ENCODE results near the gene HBE1.

The HBE1 gene

DNA sequence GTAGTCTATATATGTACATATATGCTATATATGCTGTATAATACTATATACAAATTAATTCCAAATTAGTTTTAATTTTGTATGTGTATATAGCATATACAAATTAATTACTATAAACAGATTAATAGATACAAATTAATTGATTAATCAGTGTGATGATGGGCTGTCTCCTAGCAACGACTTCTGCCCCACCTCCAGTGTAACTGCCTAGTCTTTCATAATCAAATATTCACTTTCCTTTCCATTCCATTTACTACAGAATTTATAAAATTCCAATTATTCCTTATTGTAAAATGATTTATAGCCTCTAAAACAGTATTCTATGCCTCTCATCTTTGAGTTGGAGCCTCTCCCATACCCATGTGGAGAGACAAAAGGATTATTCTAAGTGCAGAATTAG lies 36.4 kb downstream of the HBE1 start:
- Histone ChIP-seq H3K4me3 (ENCODE audit: low read length) (no peak overlapping the region), H3K9me3 (ENCODE audit: control insufficient read depth, insufficient read depth, low read length) (no peaks in the 10 kb centered on the region), H3K36me3 (ENCODE audit: control insufficient read depth, insufficient read depth, low read length) (no peaks in the 10 kb centered on the region), H3K4me1 (ENCODE audit: control insufficient read depth, insufficient read depth, low read length) (no peaks in the 10 kb centered on the region), H3K27me3 (ENCODE audit: control insufficient read depth, insufficient read depth, low read length) (no peaks in the 10 kb centered on the region), H3K27ac (ENCODE audit: low read length) (no peak overlapping the region)
- DNase-seq (ENCODE audit: low read depth, low spot score) = no peak
- no CpG with 5 or more reads among the region's 1 CpG for WGBS (ENCODE audit: insufficient coverage, insufficient read length)

DNA sequence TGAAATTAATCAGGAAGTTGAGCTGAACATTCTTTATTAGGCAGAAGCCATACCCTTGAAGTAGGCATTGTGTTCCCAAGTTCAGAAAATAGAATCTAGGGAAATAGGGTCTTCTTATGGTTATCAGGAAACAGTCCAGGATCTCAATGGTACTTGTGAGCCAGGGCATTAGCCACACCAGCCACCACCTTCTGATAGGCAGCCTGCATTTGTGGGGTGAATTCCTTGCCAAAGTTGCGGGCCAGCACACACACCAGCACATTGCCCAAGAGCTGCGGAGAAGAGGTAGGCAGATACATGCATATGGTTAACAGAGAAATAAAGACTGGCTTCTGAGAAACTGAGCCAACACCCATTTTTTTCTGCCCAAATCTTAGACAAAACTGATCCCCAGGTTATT lies 36.9 kb downstream of the HBE1 start:
- Histone ChIP-seq H3K4me1 (ENCODE audit: control insufficient read depth, insufficient read depth, low read length) (no peaks in the 10 kb centered on the region), H3K27ac (ENCODE audit: low read length) (no peak overlapping the region), H3K27me3 (ENCODE audit: control insufficient read depth, insufficient read depth, low read length) (no peaks in the 10 kb centered on the region), H3K9me3 (ENCODE audit: control insufficient read depth, insufficient read depth, low read length) (no peaks in the 10 kb centered on the region), H3K36me3 (ENCODE audit: control insufficient read depth, insufficient read depth, low read length) (no peaks in the 10 kb centered on the region), H3K4me3 (ENCODE audit: low read length) (no peak overlapping the region)
- no peak for DNase-seq (ENCODE audit: low read depth, low spot score)
- no CpG with 5 or more reads among the region's 2 CpGs for WGBS (ENCODE audit: insufficient coverage, insufficient read length)

DNA sequence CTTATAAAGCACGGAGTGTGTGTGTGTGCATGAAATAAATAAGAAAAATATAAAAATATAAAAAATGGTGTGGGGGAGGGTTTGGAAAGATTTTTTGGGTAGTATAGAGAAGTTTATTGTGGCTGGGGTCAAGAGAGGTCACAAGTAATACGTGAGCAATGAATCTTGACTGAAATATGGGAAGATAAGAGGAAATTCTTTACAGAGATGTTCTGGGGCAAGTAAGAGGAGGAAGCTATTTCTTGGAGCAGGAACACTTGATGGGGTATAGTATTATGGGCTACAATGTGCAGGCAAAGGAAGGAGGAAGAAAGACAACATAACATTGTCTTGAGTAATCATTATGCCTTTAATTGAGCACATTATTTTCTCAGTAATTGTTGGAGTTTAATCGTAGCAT lies 37.6 kb downstream of the HBE1 start:
- Histone ChIP-seq H3K4me3 (ENCODE audit: low read length) (no peak overlapping the region), H3K9me3 (ENCODE audit: control insufficient read depth, insufficient read depth, low read length) (no peaks in the 10 kb centered on the region), H3K36me3 (ENCODE audit: control insufficient read depth, insufficient read depth, low read length) (no peaks in the 10 kb centered on the region), H3K27me3 (ENCODE audit: control insufficient read depth, insufficient read depth, low read length) (no peaks in the 10 kb centered on the region), H3K27ac (ENCODE audit: low read length) (no peak overlapping the region), H3K4me1 (ENCODE audit: control insufficient read depth, insufficient read depth, low read length) (no peaks in the 10 kb centered on the region)
- 100% methylated on average over 2 of the region's 3 CpGs for WGBS (ENCODE audit: insufficient coverage, insufficient read length)
- no peak for DNase-seq (ENCODE audit: low read depth, low spot score)

DNA sequence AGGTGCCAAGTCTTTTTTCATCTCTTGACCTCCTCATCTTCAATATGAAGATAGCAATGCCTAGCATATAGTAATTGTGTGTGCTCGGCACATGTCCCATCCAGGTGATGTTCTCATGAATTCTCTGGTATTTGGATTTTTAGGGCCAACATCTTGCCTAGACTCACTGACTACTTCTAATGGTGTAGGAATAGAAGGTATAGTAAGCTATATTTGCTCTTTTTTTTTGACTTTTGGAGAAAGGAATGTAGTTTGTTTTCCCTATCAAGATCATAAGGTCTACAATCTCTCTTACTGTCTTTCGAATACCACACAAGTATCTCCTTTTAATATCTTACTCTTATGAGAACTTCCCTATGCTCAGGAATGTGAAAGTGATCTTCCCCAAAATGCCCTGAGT lies 38.6 kb downstream of the HBE1 start:
- H3K9me3 ChIP-seq (ENCODE audit: control insufficient read depth, insufficient read depth, low read length) = no peaks in the 10 kb centered on the region
- no peak overlapping the region for H3K4me3 ChIP-seq (ENCODE audit: low read length)
- no peak overlapping the region for H3K27ac ChIP-seq (ENCODE audit: low read length)
- H3K27me3 ChIP-seq (ENCODE audit: control insufficient read depth, insufficient read depth, low read length) = no peaks in the 10 kb centered on the region
- no peaks in the 10 kb centered on the region for H3K36me3 ChIP-seq (ENCODE audit: control insufficient read depth, insufficient read depth, low read length)
- no peaks in the 10 kb centered on the region for H3K4me1 ChIP-seq (ENCODE audit: control insufficient read depth, insufficient read depth, low read length)
- no peak for DNase-seq (ENCODE audit: low read depth, low spot score)
- WGBS (ENCODE audit: insufficient coverage, insufficient read length) = no CpG with 5 or more reads among the region's 2 CpGs

- no peak overlapping the region for H3K27ac ChIP-seq (ENCODE audit: low read length)
- no peaks in the 10 kb centered on the region for H3K4me1 ChIP-seq (ENCODE audit: control insufficient read depth, insufficient read depth, low read length)
- H3K4me3 ChIP-seq (ENCODE audit: low read length) = no peak overlapping the region
- H3K36me3 ChIP-seq (ENCODE audit: control insufficient read depth, insufficient read depth, low read length) = no peaks in the 10 kb centered on the region
- no peaks in the 10 kb centered on the region for H3K9me3 ChIP-seq (ENCODE audit: control insufficient read depth, insufficient read depth, low read length)
- WGBS (ENCODE audit: insufficient coverage, insufficient read length) = 100% methylated on average over 1 of the region's 1 CpG
- H3K27me3 ChIP-seq (ENCODE audit: control insufficient read depth, insufficient read depth, low read length) = no peaks in the 10 kb centered on the region
- DNase-seq (ENCODE audit: low read depth, low spot score) = no peak
Observed at GRCh38 chr11:5230266-5230665, 39.5 kb downstream of the HBE1 start.

GRCh38 chr11:5229796-5230195 lies 39.9 kb downstream of the HBE1 start:
- H3K9me3 ChIP-seq (ENCODE audit: control insufficient read depth, insufficient read depth, low read length) = no peaks in the 10 kb centered on the region
- H3K36me3 ChIP-seq (ENCODE audit: control insufficient read depth, insufficient read depth, low read length) = no peaks in the 10 kb centered on the region
- H3K4me1 ChIP-seq (ENCODE audit: control insufficient read depth, insufficient read depth, low read length) = no peaks in the 10 kb centered on the region
- DNase-seq (ENCODE audit: low read depth, low spot score) = no peak
- H3K27me3 ChIP-seq (ENCODE audit: control insufficient read depth, insufficient read depth, low read length) = no peaks in the 10 kb centered on the region
- no peak overlapping the region for H3K27ac ChIP-seq (ENCODE audit: low read length)
- WGBS (ENCODE audit: insufficient coverage, insufficient read length) = no CpG with 5 or more reads among the region's 2 CpGs
- no peak overlapping the region for H3K4me3 ChIP-seq (ENCODE audit: low read length)

DNA sequence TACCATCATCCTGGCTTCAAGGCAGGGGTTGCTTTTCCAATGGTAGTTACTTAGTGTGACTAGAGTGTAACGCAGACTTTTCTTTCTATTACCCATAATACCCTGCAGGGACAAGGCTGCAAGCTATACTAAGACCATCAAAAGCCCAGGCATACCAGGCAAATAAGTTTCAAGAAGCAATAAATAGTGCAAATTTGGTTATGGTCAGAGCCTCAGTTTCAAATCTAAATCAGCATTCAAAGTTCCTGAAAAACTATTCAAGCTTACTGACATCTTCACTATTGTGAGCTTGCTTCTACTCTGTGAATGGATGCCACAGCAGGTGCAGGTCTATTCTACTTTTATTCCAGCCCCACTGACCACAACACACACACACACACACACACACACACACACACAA lies 40.4 kb downstream of the HBE1 start:
- WGBS (ENCODE audit: insufficient coverage, insufficient read length) = no CpG with 5 or more reads among the region's 1 CpG
- H3K27ac ChIP-seq (ENCODE audit: low read length) = no peak overlapping the region

DNA sequence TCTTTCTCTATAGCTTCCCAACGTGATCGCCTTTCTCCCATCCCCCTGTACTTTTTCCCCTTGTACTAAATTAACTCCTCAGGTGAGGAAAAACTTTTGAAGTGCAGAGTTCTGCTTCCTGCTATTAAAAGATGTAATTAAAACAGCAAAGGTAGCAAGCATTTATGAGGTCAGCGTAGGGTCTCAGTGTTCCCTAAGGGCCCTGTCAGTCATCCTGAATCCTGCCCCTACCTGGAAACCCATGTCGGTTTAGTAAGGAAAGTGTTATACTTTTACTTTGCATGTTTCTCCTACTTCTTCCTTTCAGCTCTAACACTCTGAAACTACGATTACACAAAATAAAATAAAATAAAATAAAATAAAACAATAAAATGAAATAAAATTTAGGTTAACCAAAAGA lies 41.6 kb downstream of the HBE1 start:
- H3K4me1 ChIP-seq (ENCODE audit: control insufficient read depth, insufficient read depth, low read length) = no peaks in the 10 kb centered on the region
- H3K27me3 ChIP-seq (ENCODE audit: control insufficient read depth, insufficient read depth, low read length) = no peaks in the 10 kb centered on the region
- no peak overlapping the region for H3K27ac ChIP-seq (ENCODE audit: low read length)
- H3K36me3 ChIP-seq (ENCODE audit: control insufficient read depth, insufficient read depth, low read length) = no peaks in the 10 kb centered on the region
- H3K4me3 ChIP-seq (ENCODE audit: low read length) = no peak overlapping the region
- 100% methylated on average over 2 of the region's 5 CpGs for WGBS (ENCODE audit: insufficient coverage, insufficient read length)
- H3K9me3 ChIP-seq (ENCODE audit: control insufficient read depth, insufficient read depth, low read length) = no peaks in the 10 kb centered on the region
- DNase-seq (ENCODE audit: low read depth, low spot score) = no peak

More for the DNA sequence above, 40.4 kb downstream of the HBE1 start:
- no peaks in the 10 kb centered on the region for H3K9me3 ChIP-seq (ENCODE audit: control insufficient read depth, insufficient read depth, low read length)
- DNase-seq (ENCODE audit: low read depth, low spot score) = no peak
- H3K4me1 ChIP-seq (ENCODE audit: control insufficient read depth, insufficient read depth, low read length) = no peaks in the 10 kb centered on the region
- no peaks in the 10 kb centered on the region for H3K27me3 ChIP-seq (ENCODE audit: control insufficient read depth, insufficient read depth, low read length)
- H3K36me3 ChIP-seq (ENCODE audit: control insufficient read depth, insufficient read depth, low read length) = no peaks in the 10 kb centered on the region
- H3K4me3 ChIP-seq (ENCODE audit: low read length) = no peak overlapping the region

DNA sequence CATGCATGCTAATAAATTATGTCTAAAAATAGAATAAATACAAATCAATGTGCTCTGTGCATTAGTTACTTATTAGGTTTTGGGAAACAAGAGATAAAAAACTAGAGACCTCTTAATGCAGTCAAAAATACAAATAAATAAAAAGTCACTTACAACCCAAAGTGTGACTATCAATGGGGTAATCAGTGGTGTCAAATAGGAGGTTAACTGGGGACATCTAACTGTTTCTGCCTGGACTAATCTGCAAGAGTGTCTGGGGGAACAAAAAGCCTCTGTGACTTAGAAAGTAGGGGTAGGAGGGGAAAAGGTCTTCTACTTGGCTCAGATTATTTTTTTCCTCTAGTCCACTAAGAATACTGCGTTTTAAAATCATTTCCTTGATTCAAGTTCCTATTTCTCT lies 42.1 kb downstream of the HBE1 start:
- H3K9me3 ChIP-seq (ENCODE audit: control insufficient read depth, insufficient read depth, low read length) = no peaks in the 10 kb centered on the region
- no CpG with 5 or more reads among the region's 1 CpG for WGBS (ENCODE audit: insufficient coverage, insufficient read length)
- H3K27ac ChIP-seq (ENCODE audit: low read length) = no peak overlapping the region
- DNase-seq (ENCODE audit: low read depth, low spot score) = no peak
- H3K4me3 ChIP-seq (ENCODE audit: low read length) = no peak overlapping the region
- H3K36me3 ChIP-seq (ENCODE audit: control insufficient read depth, insufficient read depth, low read length) = no peaks in the 10 kb centered on the region
- no peaks in the 10 kb centered on the region for H3K4me1 ChIP-seq (ENCODE audit: control insufficient read depth, insufficient read depth, low read length)
- no peaks in the 10 kb centered on the region for H3K27me3 ChIP-seq (ENCODE audit: control insufficient read depth, insufficient read depth, low read length)

- Histone ChIP-seq H3K4me1 (ENCODE audit: control insufficient read depth, insufficient read depth, low read length) (no peaks in the 10 kb centered on the region), H3K9me3 (ENCODE audit: control insufficient read depth, insufficient read depth, low read length) (no peaks in the 10 kb centered on the region), H3K27ac (ENCODE audit: low read length) (no peak within 1 kb of the TSS), H3K27me3 (ENCODE audit: control insufficient read depth, insufficient read depth, low read length) (no peaks in the 10 kb centered on the region), H3K36me3 (ENCODE audit: control insufficient read depth, insufficient read depth, low read length) (no peaks in the 10 kb centered on the region), H3K4me3 (ENCODE audit: low read length) (no peak within 1 kb of the TSS)
- no peak for DNase-seq (ENCODE audit: low read depth, low spot score)
- no CpG with 5 or more reads among the region's 3 CpGs for WGBS (ENCODE audit: insufficient coverage, insufficient read length)
Observed at GRCh38 chr11:5226732-5227310, 42.9 kb downstream of the HBE1 start, which contains the start of gene HBB. Gene HBB (minus strand): TSS chr11:5227071. CDS start chr11:5227021, 50 bp downstream.

DNA sequence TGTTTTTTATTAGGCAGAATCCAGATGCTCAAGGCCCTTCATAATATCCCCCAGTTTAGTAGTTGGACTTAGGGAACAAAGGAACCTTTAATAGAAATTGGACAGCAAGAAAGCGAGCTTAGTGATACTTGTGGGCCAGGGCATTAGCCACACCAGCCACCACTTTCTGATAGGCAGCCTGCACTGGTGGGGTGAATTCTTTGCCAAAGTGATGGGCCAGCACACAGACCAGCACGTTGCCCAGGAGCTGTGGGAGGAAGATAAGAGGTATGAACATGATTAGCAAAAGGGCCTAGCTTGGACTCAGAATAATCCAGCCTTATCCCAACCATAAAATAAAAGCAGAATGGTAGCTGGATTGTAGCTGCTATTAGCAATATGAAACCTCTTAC lies 44.3 kb downstream of the HBE1 start:
- H3K27ac ChIP-seq (ENCODE audit: low read length) = no peak overlapping the region
- WGBS (ENCODE audit: insufficient coverage, insufficient read length) = no CpG with 5 or more reads among the region's 2 CpGs

More for the DNA sequence above, 44.3 kb downstream of the HBE1 start:
- Histone ChIP-seq H3K27me3 (ENCODE audit: control insufficient read depth, insufficient read depth, low read length) (no peaks in the 10 kb centered on the region), H3K36me3 (ENCODE audit: control insufficient read depth, insufficient read depth, low read length) (no peaks in the 10 kb centered on the region), H3K4me3 (ENCODE audit: low read length) (no peak overlapping the region), H3K9me3 (ENCODE audit: control insufficient read depth, insufficient read depth, low read length) (no peaks in the 10 kb centered on the region), H3K4me1 (ENCODE audit: control insufficient read depth, insufficient read depth, low read length) (no peaks in the 10 kb centered on the region)
- DNase-seq (ENCODE audit: low read depth, low spot score) = no peak
